ENCODE data around the gene ZNF599. TPM values are rescaled to one million over a fixed set of nuclear protein-coding genes. Genes with fewer than 3 reads are reported as not detected.

The ZNF599 gene
- total and polyA plus RNA-seq, 2 of the 13 experiments (the other 11 are each of a cell fraction or from before 2014, with no cell fraction given) = 5.8 to 7.3 TPM

DNA sequence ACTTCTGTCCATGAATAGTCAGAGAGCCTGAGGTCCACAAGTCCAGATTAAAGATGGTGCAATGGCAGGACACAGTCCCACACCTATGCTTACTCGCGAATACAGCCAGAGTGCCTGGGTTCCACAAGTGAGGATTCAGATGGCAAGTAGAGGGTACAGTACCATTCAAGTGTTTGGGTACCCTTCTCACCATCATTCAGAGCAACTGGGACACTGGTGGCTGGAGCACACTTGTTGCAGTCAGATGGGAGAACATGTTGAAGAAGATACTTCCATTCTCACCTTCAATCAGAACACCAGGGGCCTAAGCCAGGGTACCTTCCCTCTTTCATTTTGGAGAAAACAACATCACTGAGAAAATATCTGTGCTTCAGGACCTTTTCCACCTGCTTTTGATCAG, 43.7 kb upstream of the ZNF599 start:
- DNase-seq (ENCODE audit: low spot score) (no peak), ATAC-seq (no peak), FAIRE-seq (no peak)
- POLR2A ChIA-PET = no interaction called here
- H3K4me3 ChIP-seq (replicated peaks in 1 of 3; ENCODE audit: insufficient read depth in 1 of 3, low read depth in 2 of 3, low read length in 3 of 3) = no peak overlapping the region
- no peaks in the 10 kb centered on the region for H4K20me1 ChIP-seq (ENCODE audit: insufficient read depth, low read length)
- CTCF ChIA-PET (ENCODE audit: low intra/inter-chr PET ratio, low total read pairs) = no interaction called here
- intact Hi-C loops (cut with micrococcal nuclease; ENCODE audit: unreplicated experiment) (no loop called here), in situ Hi-C loops (cut with HindIII; ENCODE audit: extremely low pct_ligation_motif_present, low pct_unique_long_range_greater_than_20kb) (no loop called here)
- H3K27ac ChIP-seq (ENCODE audit: extremely low read length, insufficient read depth, low read length) = no peak overlapping the region
- no peak overlapping the region for H3K4me2 ChIP-seq (ENCODE audit: low read depth, low read length)
- H3K27me3 ChIP-seq (ENCODE audit: control insufficient read depth in 1 of 2, insufficient read depth in 2 of 2, low read length in 2 of 2) = peaks cover 0 to 10% of the 10 kb centered on the region in 2 experiments; a peak in 1 of 5 replicates
- H3K36me3 ChIP-seq (replicated peaks in 1 of 2; ENCODE audit: control insufficient read depth in 1 of 2, insufficient read depth in 2 of 2, low read length in 2 of 2) = no peaks in the 10 kb centered on the region
- H3K79me2 ChIP-seq (ENCODE audit: insufficient read depth, low read length) = no peaks in the 10 kb centered on the region
- no TSS peak for BruUV-seq (replicated peaks)
- no peaks in the 10 kb centered on the region for H3K9me3 ChIP-seq (ENCODE audit: low read length)
- no peak overlapping the region for H3K9ac ChIP-seq (ENCODE audit: insufficient read depth, low read depth, low read length)
- no CpG with 5 or more reads among the region's 2 CpGs for WGBS (ENCODE audit: low lambda C conversion rate)
- H2AFZ ChIP-seq (ENCODE audit: low read length) = no peak overlapping the region
- no peaks in the 10 kb centered on the region for H3K4me1 ChIP-seq (ENCODE audit: insufficient read depth, low read length)
- TF ChIP-seq, protein P1, sequence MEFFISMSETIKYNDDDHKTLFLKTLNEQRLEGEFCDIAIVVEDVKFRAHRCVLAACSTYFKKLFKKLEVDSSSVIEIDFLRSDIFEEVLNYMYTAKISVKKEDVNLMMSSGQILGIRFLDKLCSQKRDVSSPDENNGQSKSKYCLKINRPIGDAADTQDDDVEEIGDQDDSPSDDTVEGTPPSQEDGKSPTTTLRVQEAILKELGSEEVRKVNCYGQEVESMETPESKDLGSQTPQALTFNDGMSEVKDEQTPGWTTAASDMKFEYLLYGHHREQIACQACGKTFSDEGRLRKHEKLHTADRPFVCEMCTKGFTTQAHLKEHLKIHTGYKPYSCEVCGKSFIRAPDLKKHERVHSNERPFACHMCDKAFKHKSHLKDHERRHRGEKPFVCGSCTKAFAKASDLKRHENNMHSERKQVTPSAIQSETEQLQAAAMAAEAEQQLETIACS (CRISPR knock-in tag; IDR thresholded peaks at IDR 0.05) = no peak
- TF ChIP-seq ZNF891 (CRISPR knock-in tag; IDR thresholded peaks at IDR 0.05) = no peak
- TF ChIP-seq, protein P2, sequence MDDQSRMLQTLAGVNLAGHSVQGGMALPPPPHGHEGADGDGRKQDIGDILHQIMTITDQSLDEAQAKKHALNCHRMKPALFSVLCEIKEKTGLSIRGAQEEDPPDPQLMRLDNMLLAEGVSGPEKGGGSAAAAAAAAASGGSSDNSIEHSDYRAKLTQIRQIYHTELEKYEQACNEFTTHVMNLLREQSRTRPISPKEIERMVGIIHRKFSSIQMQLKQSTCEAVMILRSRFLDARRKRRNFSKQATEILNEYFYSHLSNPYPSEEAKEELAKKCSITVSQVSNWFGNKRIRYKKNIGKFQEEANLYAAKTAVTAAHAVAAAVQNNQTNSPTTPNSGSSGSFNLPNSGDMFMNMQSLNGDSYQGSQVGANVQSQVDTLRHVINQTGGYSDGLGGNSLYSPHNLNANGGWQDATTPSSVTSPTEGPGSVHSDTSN (CRISPR knock-in tag; IDR thresholded peaks at IDR 0.05; ENCODE audit: borderline replicate concordance) = no peak
- TF ChIP-seq, protein P3, sequence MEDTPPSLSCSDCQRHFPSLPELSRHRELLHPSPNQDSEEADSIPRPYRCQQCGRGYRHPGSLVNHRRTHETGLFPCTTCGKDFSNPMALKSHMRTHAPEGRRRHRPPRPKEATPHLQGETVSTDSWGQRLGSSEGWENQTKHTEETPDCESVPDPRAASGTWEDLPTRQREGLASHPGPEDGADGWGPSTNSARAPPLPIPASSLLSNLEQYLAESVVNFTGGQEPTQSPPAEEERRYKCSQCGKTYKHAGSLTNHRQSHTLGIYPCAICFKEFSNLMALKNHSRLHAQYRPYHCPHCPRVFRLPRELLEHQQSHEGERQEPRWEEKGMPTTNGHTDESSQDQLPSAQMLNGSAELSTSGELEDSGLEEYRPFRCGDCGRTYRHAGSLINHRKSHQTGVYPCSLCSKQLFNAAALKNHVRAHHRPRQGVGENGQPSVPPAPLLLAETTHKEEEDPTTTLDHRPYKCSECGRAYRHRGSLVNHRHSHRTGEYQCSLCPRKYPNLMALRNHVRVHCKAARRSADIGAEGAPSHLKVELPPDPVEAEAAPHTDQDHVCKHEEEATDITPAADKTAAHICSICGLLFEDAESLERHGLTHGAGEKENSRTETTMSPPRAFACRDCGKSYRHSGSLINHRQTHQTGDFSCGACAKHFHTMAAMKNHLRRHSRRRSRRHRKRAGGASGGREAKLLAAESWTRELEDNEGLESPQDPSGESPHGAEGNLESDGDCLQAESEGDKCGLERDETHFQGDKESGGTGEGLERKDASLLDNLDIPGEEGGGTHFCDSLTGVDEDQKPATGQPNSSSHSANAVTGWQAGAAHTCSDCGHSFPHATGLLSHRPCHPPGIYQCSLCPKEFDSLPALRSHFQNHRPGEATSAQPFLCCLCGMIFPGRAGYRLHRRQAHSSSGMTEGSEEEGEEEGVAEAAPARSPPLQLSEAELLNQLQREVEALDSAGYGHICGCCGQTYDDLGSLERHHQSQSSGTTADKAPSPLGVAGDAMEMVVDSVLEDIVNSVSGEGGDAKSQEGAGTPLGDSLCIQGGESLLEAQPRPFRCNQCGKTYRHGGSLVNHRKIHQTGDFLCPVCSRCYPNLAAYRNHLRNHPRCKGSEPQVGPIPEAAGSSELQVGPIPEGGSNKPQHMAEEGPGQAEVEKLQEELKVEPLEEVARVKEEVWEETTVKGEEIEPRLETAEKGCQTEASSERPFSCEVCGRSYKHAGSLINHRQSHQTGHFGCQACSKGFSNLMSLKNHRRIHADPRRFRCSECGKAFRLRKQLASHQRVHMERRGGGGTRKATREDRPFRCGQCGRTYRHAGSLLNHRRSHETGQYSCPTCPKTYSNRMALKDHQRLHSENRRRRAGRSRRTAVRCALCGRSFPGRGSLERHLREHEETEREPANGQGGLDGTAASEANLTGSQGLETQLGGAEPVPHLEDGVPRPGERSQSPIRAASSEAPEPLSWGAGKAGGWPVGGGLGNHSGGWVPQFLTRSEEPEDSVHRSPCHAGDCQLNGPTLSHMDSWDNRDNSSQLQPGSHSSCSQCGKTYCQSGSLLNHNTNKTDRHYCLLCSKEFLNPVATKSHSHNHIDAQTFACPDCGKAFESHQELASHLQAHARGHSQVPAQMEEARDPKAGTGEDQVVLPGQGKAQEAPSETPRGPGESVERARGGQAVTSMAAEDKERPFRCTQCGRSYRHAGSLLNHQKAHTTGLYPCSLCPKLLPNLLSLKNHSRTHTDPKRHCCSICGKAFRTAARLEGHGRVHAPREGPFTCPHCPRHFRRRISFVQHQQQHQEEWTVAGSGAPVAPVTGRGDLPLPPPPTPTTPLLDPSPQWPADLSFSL (CRISPR knock-in tag; IDR thresholded peaks at IDR 0.05) = no peak
- TF ChIP-seq ZNF232 (CRISPR knock-in tag; IDR thresholded peaks at IDR 0.05; ENCODE audit: borderline replicate concordance) = no peak
- no peak for TF ChIP-seq CCAR2 (optimal IDR thresholded peaks at IDR 0.05; ENCODE audit: low read depth, low read length)
- TF ChIP-seq PHB2 (IDR thresholded peaks at IDR 0.05; ENCODE audit: partially characterized antibody) = no peak
- TF ChIP-seq, protein P4, sequence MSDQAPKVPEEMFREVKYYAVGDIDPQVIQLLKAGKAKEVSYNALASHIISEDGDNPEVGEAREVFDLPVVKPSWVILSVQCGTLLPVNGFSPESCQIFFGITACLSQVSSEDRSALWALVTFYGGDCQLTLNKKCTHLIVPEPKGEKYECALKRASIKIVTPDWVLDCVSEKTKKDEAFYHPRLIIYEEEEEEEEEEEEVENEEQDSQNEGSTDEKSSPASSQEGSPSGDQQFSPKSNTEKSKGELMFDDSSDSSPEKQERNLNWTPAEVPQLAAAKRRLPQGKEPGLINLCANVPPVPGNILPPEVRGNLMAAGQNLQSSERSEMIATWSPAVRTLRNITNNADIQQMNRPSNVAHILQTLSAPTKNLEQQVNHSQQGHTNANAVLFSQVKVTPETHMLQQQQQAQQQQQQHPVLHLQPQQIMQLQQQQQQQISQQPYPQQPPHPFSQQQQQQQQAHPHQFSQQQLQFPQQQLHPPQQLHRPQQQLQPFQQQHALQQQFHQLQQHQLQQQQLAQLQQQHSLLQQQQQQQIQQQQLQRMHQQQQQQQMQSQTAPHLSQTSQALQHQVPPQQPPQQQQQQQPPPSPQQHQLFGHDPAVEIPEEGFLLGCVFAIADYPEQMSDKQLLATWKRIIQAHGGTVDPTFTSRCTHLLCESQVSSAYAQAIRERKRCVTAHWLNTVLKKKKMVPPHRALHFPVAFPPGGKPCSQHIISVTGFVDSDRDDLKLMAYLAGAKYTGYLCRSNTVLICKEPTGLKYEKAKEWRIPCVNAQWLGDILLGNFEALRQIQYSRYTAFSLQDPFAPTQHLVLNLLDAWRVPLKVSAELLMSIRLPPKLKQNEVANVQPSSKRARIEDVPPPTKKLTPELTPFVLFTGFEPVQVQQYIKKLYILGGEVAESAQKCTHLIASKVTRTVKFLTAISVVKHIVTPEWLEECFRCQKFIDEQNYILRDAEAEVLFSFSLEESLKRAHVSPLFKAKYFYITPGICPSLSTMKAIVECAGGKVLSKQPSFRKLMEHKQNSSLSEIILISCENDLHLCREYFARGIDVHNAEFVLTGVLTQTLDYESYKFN (CRISPR knock-in tag; conservative IDR thresholded peaks at IDR 0.05) = no peak
- no peak for TF ChIP-seq SP140L (CRISPR knock-in tag; IDR thresholded peaks at IDR 0.05; ENCODE audit: borderline replicate concordance)
- TF ChIP-seq, protein P5, sequence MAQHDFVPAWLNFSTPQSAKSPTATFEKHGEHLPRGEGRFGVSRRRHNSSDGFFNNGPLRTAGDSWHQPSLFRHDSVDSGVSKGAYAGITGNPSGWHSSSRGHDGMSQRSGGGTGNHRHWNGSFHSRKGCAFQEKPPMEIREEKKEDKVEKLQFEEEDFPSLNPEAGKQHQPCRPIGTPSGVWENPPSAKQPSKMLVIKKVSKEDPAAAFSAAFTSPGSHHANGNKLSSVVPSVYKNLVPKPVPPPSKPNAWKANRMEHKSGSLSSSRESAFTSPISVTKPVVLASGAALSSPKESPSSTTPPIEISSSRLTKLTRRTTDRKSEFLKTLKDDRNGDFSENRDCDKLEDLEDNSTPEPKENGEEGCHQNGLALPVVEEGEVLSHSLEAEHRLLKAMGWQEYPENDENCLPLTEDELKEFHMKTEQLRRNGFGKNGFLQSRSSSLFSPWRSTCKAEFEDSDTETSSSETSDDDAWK (CRISPR knock-in tag; IDR thresholded peaks at IDR 0.05) = no peak

All from HepG2 (cell line).